Neuronal stem cell (in vitro differentiated cells): ENCODE data around the gene ELOVL2.

ENCODE experiments used
- DNase-seq: peaks from one replicate; pipeline ENCODE4 v3.0.0-alpha.2; 2013; ENCODE audit warnings: low spot score
- H2AFZ ChIP-seq: one replicate; pipeline ENCODE4 v1.6.1; 2013; ENCODE audit warnings: mild to moderate bottlenecking, low read length, inconsistent platforms
- H2AK5ac ChIP-seq: 2 replicates; pipeline ENCODE4 v1.6.1; 2013; ENCODE audit warnings: low read depth, mild to moderate bottlenecking, inconsistent platforms, low read length, moderate library complexity, mixed read lengths
- H2BK120ac ChIP-seq: 2 replicates; pipeline ENCODE4 v1.6.1; 2013; ENCODE audit warnings: low read depth, mild to moderate bottlenecking, inconsistent platforms, low read length, moderate library complexity, mixed read lengths
- H2BK12ac ChIP-seq: one replicate; pipeline ENCODE4 v1.6.1; 2013; ENCODE audit warnings: low read length, inconsistent platforms
- H2BK15ac ChIP-seq: 2 replicates; pipeline ENCODE4 v1.6.1; 2013; ENCODE audit warnings: mild to moderate bottlenecking, low read length, inconsistent platforms, mixed read lengths
- H2BK5ac ChIP-seq: one replicate; pipeline ENCODE4 v1.6.1; 2013; ENCODE audit warnings: inconsistent platforms, mild to moderate bottlenecking, low read length, moderate library complexity
- H3K14ac ChIP-seq: one replicate; pipeline ENCODE4 v1.6.1; 2013; ENCODE audit warnings: low read length, inconsistent platforms
- H3K18ac ChIP-seq: 2 replicates; pipeline ENCODE4 v1.6.1; 2013; ENCODE audit warnings: low read length, inconsistent platforms
- H3K23ac ChIP-seq: 2 replicates; pipeline ENCODE4 v1.6.1; 2013; ENCODE audit warnings: low read depth, mild to moderate bottlenecking, mixed read lengths, low read length, inconsistent platforms; ENCODE audit not compliant: poor library complexity
- H3K27ac ChIP-seq: replicated peaks from 3 replicates; pipeline ENCODE4 v1.5.1; 2013; ENCODE audit warnings: low read length, inconsistent platforms
- H3K27me3 ChIP-seq, 3 experiments: 2 replicates each; pipeline ENCODE4 v1.6.1; 2013; ENCODE audit warnings: low read length in 3 of 3, mild to moderate bottlenecking in 2 of 3, inconsistent platforms in 1 of 3, low read depth in 1 of 3, mixed read lengths in 1 of 3, moderate library complexity in 1 of 3; ENCODE audit not compliant: control insufficient read depth in 3 of 3, insufficient read depth in 3 of 3
- H3K36me3 ChIP-seq, 2 donors: replicated peaks in 1 of 2; 2 replicates each; pipeline ENCODE4 v1.6.1; 2013; ENCODE audit warnings: low read length in 2 of 2; ENCODE audit not compliant: control insufficient read depth in 2 of 2, insufficient read depth in 2 of 2
- H3K4ac ChIP-seq: 2 replicates; pipeline ENCODE4 v1.6.1; 2013; ENCODE audit warnings: inconsistent platforms, mild to moderate bottlenecking, low read length, moderate library complexity
- H3K4me1 ChIP-seq, 2 donors: 1 replicate in 1 of 2; 2 replicates in 1 of 2; pipeline ENCODE4 v1.6.1; 2013; ENCODE audit warnings: low read length in 2 of 2, low read depth in 1 of 2; ENCODE audit not compliant: control insufficient read depth in 2 of 2, insufficient read depth in 1 of 2
- H3K4me2 ChIP-seq: one replicate; pipeline ENCODE4 v1.6.1; 2013; ENCODE audit warnings: mild to moderate bottlenecking, low read length, inconsistent platforms; ENCODE audit not compliant: insufficient read depth, poor library complexity, severe bottlenecking
- H3K4me3 ChIP-seq, 2 donors: 2 replicates each; pipeline ENCODE4 v1.5.1; 2013; ENCODE audit warnings: low read length in 2 of 2, mild to moderate bottlenecking in 2 of 2, inconsistent platforms in 1 of 2, moderate library complexity in 1 of 2
- H3K79me1 ChIP-seq: one replicate; pipeline ENCODE4 v1.6.1; 2013; ENCODE audit warnings: low read depth, mild to moderate bottlenecking, inconsistent platforms, low read length, moderate library complexity
- H3K9ac ChIP-seq: one replicate; pipeline ENCODE4 v1.6.1; 2013; ENCODE audit warnings: mild to moderate bottlenecking, low read depth, low read length, inconsistent platforms; ENCODE audit not compliant: poor library complexity
- H3K9me3 ChIP-seq, 2 donors: replicated peaks in 1 of 2; 2 replicates each; pipeline versions ENCODE3 to v1.6.1; 2013; ENCODE audit warnings: low read length in 2 of 2, mild to moderate bottlenecking in 2 of 2, inconsistent platforms in 1 of 2, low read depth in 1 of 2, mixed read lengths in 1 of 2, moderate library complexity in 1 of 2; ENCODE audit not compliant: control insufficient read depth in 2 of 2, insufficient read depth in 1 of 2
- H4K8ac ChIP-seq: one replicate; pipeline ENCODE4 v1.6.1; 2013; ENCODE audit warnings: low read depth, mild to moderate bottlenecking, inconsistent platforms, low read length, moderate library complexity
- H4K91ac ChIP-seq: one replicate; pipeline ENCODE4 v1.6.1; 2013; ENCODE audit warnings: low read length, low read depth, mild to moderate bottlenecking, inconsistent platforms; ENCODE audit not compliant: poor library complexity
- whole genome bisulfite sequencing, 2 donors: extraction: QIAGEN DNeasy Blood & Tissue Kit; methylation state at CpG; one replicate each; pipeline ENCODE4 v1.1.7; 2013; ENCODE audit warnings: missing lambda C conversion rate in 2 of 2, mixed read lengths in 1 of 2; ENCODE audit not compliant: insufficient read length in 2 of 2, insufficient replicate concordance in 1 of 2; ENCODE audit errors: extremely low coverage in 2 of 2; 5-methylcytosine and 5-hydroxymethylcytosine counted together

Gene ELOVL2

GRCh38 chr6:11053307-11053706 lies 9.2 kb upstream of the ELOVL2 start:
- Histone ChIP-seq H3K27me3 (no peaks in the 10 kb centered on the region), H2BK15ac (no peak overlapping the region), H4K8ac (no peak overlapping the region), H3K4ac (no peak overlapping the region), H3K9ac (no peak overlapping the region), H3K9me3 (no peaks in the 10 kb centered on the region), H3K4me2 (no peak overlapping the region), H4K91ac (no peak overlapping the region), H2AFZ (no peak overlapping the region), H2BK12ac (no peak overlapping the region), H3K4me1 (no peaks in the 10 kb centered on the region), H3K23ac (no peak overlapping the region), H3K27ac (no peak overlapping the region), H3K79me1 (no peaks in the 10 kb centered on the region), H3K18ac (no peak overlapping the region), H3K4me3 (no peak overlapping the region), H2AK5ac (no peak overlapping the region), H2BK120ac (no peak overlapping the region), H2BK5ac (no peak overlapping the region), H3K36me3 (no peaks in the 10 kb centered on the region), H3K14ac (no peak overlapping the region)
- no peak for DNase-seq
- WGBS, 2 donors: no CpG with 5 or more reads among the region's 5 CpGs

GRCh38 chr6:11050731-11051130 lies 6.6 kb upstream of the ELOVL2 start:
- Histone ChIP-seq H4K91ac (no peak overlapping the region), H3K4ac (no peak overlapping the region), H3K23ac (no peak overlapping the region), H3K27me3 (no peaks in the 10 kb centered on the region), H3K4me2 (no peak overlapping the region), H3K27ac (no peak overlapping the region), H3K4me1 (no peaks in the 10 kb centered on the region), H2BK5ac (no peak overlapping the region), H3K79me1 (no peaks in the 10 kb centered on the region), H2AFZ (no peak overlapping the region), H3K36me3 (no peaks in the 10 kb centered on the region), H2AK5ac (no peak overlapping the region), H3K9ac (no peak overlapping the region), H2BK120ac (no peak overlapping the region), H3K9me3 (no peaks in the 10 kb centered on the region), H3K4me3 (no peak overlapping the region), H4K8ac (no peak overlapping the region), H3K14ac (no peak overlapping the region), H3K18ac (no peak overlapping the region), H2BK15ac (no peak overlapping the region), H2BK12ac (no peak overlapping the region)
- no CpG with 5 or more reads among the region's 2 CpGs for WGBS, 2 donors
- no peak for DNase-seq

GRCh38 chr6:11044712-11045167 lies 635 bp upstream of the ELOVL2 start:
- Histone ChIP-seq H2AK5ac (peak overlapping the region; percentile 56), H2BK5ac (peak overlapping the region; percentile 39), H3K27me3 (peaks cover 0 to 21% (median 3%) of the 10 kb centered on the region in 3 experiments), H3K18ac (peak overlapping the region; percentile 92), H3K4ac (no peak overlapping the region), H3K79me1 (peaks cover 2% of the 10 kb centered on the region), H2AFZ (peak overlapping the region; percentile 94), H2BK12ac (no peak overlapping the region), H3K4me2 (peak overlapping the region; percentile 87), H3K4me1 (peaks cover 5 to 7% of the 10 kb centered on the region in 2 donors), H3K9me3 (peaks cover 2 to 6% of the 10 kb centered on the region in 2 donors), H4K8ac (no peak overlapping the region), H3K27ac (no peak overlapping the region), H4K91ac (no peak overlapping the region), H3K14ac (no peak overlapping the region), H2BK120ac (no peak overlapping the region), H3K9ac (no peak overlapping the region), H2BK15ac (peak overlapping the region; percentile 81), H3K23ac (peak overlapping the region; percentile 95), H3K36me3 (no peaks in the 10 kb centered on the region), H3K4me3 (peak overlapping the region; percentile 81 to 82)
- no CpG with 5 or more reads among the region's 23 CpGs for WGBS, 2 donors
- no peak for DNase-seq

- Histone ChIP-seq H2BK15ac (peak overlapping the region; percentile 96), H3K18ac (peak overlapping the region; percentile 96), H2AFZ (peak overlapping the region; percentile 94), H3K79me1 (peaks cover 2% of the 10 kb centered on the region), H3K4me1 (peaks cover 8 to 9% of the 10 kb centered on the region in 2 donors), H2BK5ac (no peak overlapping the region), H3K4me3 (peak overlapping the region; percentile 81 to 82), H3K4me2 (peak overlapping the region; percentile 87), H3K14ac (peak overlapping the region; percentile 89), H3K9ac (peak overlapping the region; percentile 95), H2BK12ac (no peak overlapping the region), H3K9me3 (peaks cover 2 to 6% of the 10 kb centered on the region in 2 donors), H3K27ac (no peak overlapping the region), H3K27me3 (peaks cover 0 to 21% (median 3%) of the 10 kb centered on the region in 3 experiments), H4K8ac (no peak overlapping the region), H2AK5ac (peak overlapping the region; percentile 37), H3K36me3 (no peaks in the 10 kb centered on the region), H3K4ac (peak overlapping the region; percentile 67), H2BK120ac (no peak overlapping the region), H4K91ac (peak overlapping the region; percentile 72), H3K23ac (peak overlapping the region; percentile 99)
- peak; percentile 31 for DNase-seq
- no CpG with 5 or more reads among the region's 49 CpGs for WGBS, 2 donors
Observed at GRCh38 chr6:11043378-11043960, 636 bp downstream of the ELOVL2 start.
